Activated CD4-positive, alpha-beta T cell treated with anti-CD3 and anti-CD28 coated beads for 48 hours (primary cell): ENCODE measurements around the gene CTNNA3.

Source experiments
- DNase-seq: peaks from one replicate; pipeline ENCODE4 v3.0.0-alpha.2; 2020

The CTNNA3 gene

GRCh38 chr10:66717231-66717981, 978.6 kb downstream of the CTNNA3 start:
- DNase-seq, result no peak

- no peak for DNase-seq
These were observed 981.3 kb downstream of the CTNNA3 start for GRCh38 chr10:66714741-66715140.

GRCh38 chr10:66713387-66713786, 982.6 kb downstream of the CTNNA3 start:
- no peak for DNase-seq

GRCh38 chr10:66698069-66698468, 997.9 kb downstream of the CTNNA3 start:
- no peak for DNase-seq

- no peak for DNase-seq
These were observed 1000.9 kb downstream of the CTNNA3 start for GRCh38 chr10:66695046-66695445.

- DNase-seq, result no peak
These were observed 1011.4 kb downstream of the CTNNA3 start for GRCh38 chr10:66684581-66684980.

- DNase-seq, result no peak
These were observed 1015.1 kb downstream of the CTNNA3 start for GRCh38 chr10:66680886-66681285.

GRCh38 chr10:66678521-66678920, 1017.5 kb downstream of the CTNNA3 start:
- DNase-seq, result no peak

GRCh38 chr10:66673071-66673470, 1022.9 kb downstream of the CTNNA3 start:
- no peak for DNase-seq

GRCh38 chr10:66671562-66671961, 1024.4 kb downstream of the CTNNA3 start:
- DNase-seq, result no peak

- DNase-seq, result no peak
These were observed 1024.9 kb downstream of the CTNNA3 start for GRCh38 chr10:66671064-66671463.

- no peak for DNase-seq
These were observed 1039.5 kb downstream of the CTNNA3 start for GRCh38 chr10:66656499-66656898.

GRCh38 chr10:66654861-66655260, 1041.1 kb downstream of the CTNNA3 start:
- no peak for DNase-seq

GRCh38 chr10:66651308-66652082, 1044.5 kb downstream of the CTNNA3 start:
- no peak for DNase-seq

GRCh38 chr10:66649626-66650025, 1046.4 kb downstream of the CTNNA3 start:
- no peak for DNase-seq

- no peak for DNase-seq
These were observed 1053.8 kb downstream of the CTNNA3 start for GRCh38 chr10:66642217-66642616.

GRCh38 chr10:66639371-66639770, 1056.6 kb downstream of the CTNNA3 start:
- DNase-seq, result no peak

GRCh38 chr10:66637273-66638036, 1058.5 kb downstream of the CTNNA3 start:
- no peak for DNase-seq

- DNase-seq, result no peak
These were observed 1066.0 kb downstream of the CTNNA3 start for GRCh38 chr10:66629996-66630395.

- DNase-seq, result no peak
These were observed 1068.8 kb downstream of the CTNNA3 start for GRCh38 chr10:66627156-66627555.

- DNase-seq, result no peak
These were observed 1070.0 kb downstream of the CTNNA3 start for GRCh38 chr10:66625709-66626590.

- no peak for DNase-seq
These were observed 1073.9 kb downstream of the CTNNA3 start for GRCh38 chr10:66622050-66622449.

GRCh38 chr10:66604195-66604594, 1091.8 kb downstream of the CTNNA3 start:
- DNase-seq, result no peak
